Measurements from ENCODE around the gene ACER1. TPM values are rescaled to one million over a fixed set of nuclear protein-coding genes. Genes with fewer than 3 reads are reported as not detected.
"Not testable (repeated sequence)": the region's sequence is repeated elsewhere in the genome, so short reads cannot be mapped to it uniquely, and the experiment has no call there.

ACER1 gene
- polyA plus RNA-seq, 1 donor (not counting 4 experiments of a cell fraction or from before 2014, with no cell fraction given), result 0.38 TPM

DNA sequence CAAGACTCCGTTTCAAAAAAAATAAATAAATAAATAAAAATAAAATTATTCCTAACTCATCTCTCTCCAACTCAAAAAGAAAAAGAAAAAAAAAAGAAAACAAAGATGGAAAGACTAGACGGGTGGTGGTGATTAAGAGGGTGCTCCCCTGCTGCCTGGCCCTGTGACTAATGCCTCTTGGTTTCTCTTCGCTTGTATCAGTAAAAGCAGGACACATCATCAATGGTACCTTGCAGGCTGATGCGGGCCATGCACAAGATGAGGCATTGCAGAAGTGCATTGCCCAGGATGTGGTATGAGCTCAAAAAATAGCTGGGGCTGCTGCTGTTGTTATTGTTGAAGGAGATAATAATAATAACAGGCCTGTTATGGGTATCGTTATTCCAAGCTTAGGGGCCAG lies 14.6 kb downstream of the ACER1 start:
- FAIRE-seq (no peak), DNase-seq (ENCODE audit: low read depth, low spot score) (no peak)
- no peaks in the 10 kb centered on the region for H3K9me3 ChIP-seq (ENCODE audit: control insufficient read depth, low read depth, low read length)
- H3K4me3 ChIP-seq (ENCODE audit: control insufficient read depth in 2 of 3, extremely low read depth in 1 of 3, insufficient read depth in 2 of 3, low read depth in 1 of 3, low read length in 3 of 3), result no peak overlapping the region
- TF ChIP-seq EZH2 (IDR thresholded peaks at IDR 0.05; ENCODE audit: low read length), result no peak
- TF ChIP-seq, protein P1, sequence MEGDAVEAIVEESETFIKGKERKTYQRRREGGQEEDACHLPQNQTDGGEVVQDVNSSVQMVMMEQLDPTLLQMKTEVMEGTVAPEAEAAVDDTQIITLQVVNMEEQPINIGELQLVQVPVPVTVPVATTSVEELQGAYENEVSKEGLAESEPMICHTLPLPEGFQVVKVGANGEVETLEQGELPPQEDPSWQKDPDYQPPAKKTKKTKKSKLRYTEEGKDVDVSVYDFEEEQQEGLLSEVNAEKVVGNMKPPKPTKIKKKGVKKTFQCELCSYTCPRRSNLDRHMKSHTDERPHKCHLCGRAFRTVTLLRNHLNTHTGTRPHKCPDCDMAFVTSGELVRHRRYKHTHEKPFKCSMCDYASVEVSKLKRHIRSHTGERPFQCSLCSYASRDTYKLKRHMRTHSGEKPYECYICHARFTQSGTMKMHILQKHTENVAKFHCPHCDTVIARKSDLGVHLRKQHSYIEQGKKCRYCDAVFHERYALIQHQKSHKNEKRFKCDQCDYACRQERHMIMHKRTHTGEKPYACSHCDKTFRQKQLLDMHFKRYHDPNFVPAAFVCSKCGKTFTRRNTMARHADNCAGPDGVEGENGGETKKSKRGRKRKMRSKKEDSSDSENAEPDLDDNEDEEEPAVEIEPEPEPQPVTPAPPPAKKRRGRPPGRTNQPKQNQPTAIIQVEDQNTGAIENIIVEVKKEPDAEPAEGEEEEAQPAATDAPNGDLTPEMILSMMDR (optimal IDR thresholded peaks at IDR 0.05 in 1 of 3, IDR thresholded peaks at IDR 0.05 in 1 of 3, conservative IDR thresholded peaks at IDR 0.05 in 1 of 3; ENCODE audit: extremely low read depth in 1 of 3, insufficient read depth in 2 of 3, low read length in 3 of 3), result no peak
- no peaks in the 10 kb centered on the region for H4K20me1 ChIP-seq (ENCODE audit: control insufficient read depth, extremely low read depth, insufficient read depth, low read length)
- H3K9ac ChIP-seq (ENCODE audit: control insufficient read depth, extremely low read depth, insufficient read depth, low read length), result no peak overlapping the region
- dilution Hi-C loops (cut with MboI; ENCODE audit: extremely low pct_ligation_motif_present, low sequenced_read_pairs), result no loop called here
- no peak overlapping the region for H3K4me2 ChIP-seq (ENCODE audit: control insufficient read depth, extremely low read depth, insufficient read depth, low read depth, low read length)
- H3K9me1 ChIP-seq (ENCODE audit: control insufficient read depth, extremely low read depth, insufficient read depth, low read length), result no peaks in the 10 kb centered on the region
- H3K4me1 ChIP-seq (ENCODE audit: control insufficient read depth, extremely low read depth, insufficient read depth, low read length), result no peaks in the 10 kb centered on the region
- no peak overlapping the region for H2AFZ ChIP-seq (ENCODE audit: control insufficient read depth, low read length)
- no peak overlapping the region for H3K27ac ChIP-seq (ENCODE audit: control insufficient read depth, insufficient read depth, low read length)
- H3K79me2 ChIP-seq (ENCODE audit: control insufficient read depth, insufficient read depth, low read length), result no peaks in the 10 kb centered on the region
- H3K27me3 ChIP-seq (ENCODE audit: control insufficient read depth, extremely low read depth, insufficient read depth, low read length), result no peaks in the 10 kb centered on the region
- no peaks in the 10 kb centered on the region for H3K36me3 ChIP-seq (ENCODE audit: control insufficient read depth in 2 of 2, extremely low read depth in 1 of 2, insufficient read depth in 2 of 2, low read length in 2 of 2)

GRCh38 chr19:6315646-6316045 lies 17.8 kb downstream of the ACER1 start:
- H3K79me2 ChIP-seq (ENCODE audit: control insufficient read depth, insufficient read depth, low read length); H3K9ac ChIP-seq (ENCODE audit: control insufficient read depth, extremely low read depth, insufficient read depth, low read length); H4K20me1 ChIP-seq (ENCODE audit: control insufficient read depth, extremely low read depth, insufficient read depth, low read length); H2AFZ ChIP-seq (ENCODE audit: control insufficient read depth, low read length); H3K4me1 ChIP-seq (ENCODE audit: control insufficient read depth, extremely low read depth, insufficient read depth, low read length); H3K9me1 ChIP-seq (ENCODE audit: control insufficient read depth, extremely low read depth, insufficient read depth, low read length); DNase-seq (ENCODE audit: low read depth, low spot score); FAIRE-seq; H3K9me3 ChIP-seq (ENCODE audit: control insufficient read depth, low read depth, low read length); H3K4me3 ChIP-seq (ENCODE audit: control insufficient read depth in 2 of 3, extremely low read depth in 1 of 3, insufficient read depth in 2 of 3, low read depth in 1 of 3, low read length in 3 of 3); dilution Hi-C loops (cut with MboI; ENCODE audit: extremely low pct_ligation_motif_present, low sequenced_read_pairs); H3K27ac ChIP-seq (ENCODE audit: control insufficient read depth, insufficient read depth, low read length); H3K4me2 ChIP-seq (ENCODE audit: control insufficient read depth, extremely low read depth, insufficient read depth, low read depth, low read length); H3K27me3 ChIP-seq (ENCODE audit: control insufficient read depth, extremely low read depth, insufficient read depth, low read length); H3K36me3 ChIP-seq (ENCODE audit: control insufficient read depth in 2 of 2, extremely low read depth in 1 of 2, insufficient read depth in 2 of 2, low read length in 2 of 2): not testable (repeated sequence)

- dilution Hi-C loops (cut with MboI; ENCODE audit: extremely low pct_ligation_motif_present, low sequenced_read_pairs), result no loop called here
- H3K4me2 ChIP-seq (ENCODE audit: control insufficient read depth, extremely low read depth, insufficient read depth, low read depth, low read length), result no peak overlapping the region
- DNase-seq (ENCODE audit: low read depth, low spot score) (no peak), FAIRE-seq (no peak)
- no peak for TF ChIP-seq EZH2 (IDR thresholded peaks at IDR 0.05; ENCODE audit: low read length)
- TF ChIP-seq, protein P1 (optimal IDR thresholded peaks at IDR 0.05 in 1 of 3, IDR thresholded peaks at IDR 0.05 in 1 of 3, conservative IDR thresholded peaks at IDR 0.05 in 1 of 3; ENCODE audit: extremely low read depth in 1 of 3, insufficient read depth in 2 of 3, low read length in 3 of 3), result no peak
- no peak overlapping the region for H3K9ac ChIP-seq (ENCODE audit: control insufficient read depth, extremely low read depth, insufficient read depth, low read length)
- no peaks in the 10 kb centered on the region for H3K36me3 ChIP-seq (ENCODE audit: control insufficient read depth in 2 of 2, extremely low read depth in 1 of 2, insufficient read depth in 2 of 2, low read length in 2 of 2)
- no peak overlapping the region for H2AFZ ChIP-seq (ENCODE audit: control insufficient read depth, low read length)
- no peaks in the 10 kb centered on the region for H3K4me1 ChIP-seq (ENCODE audit: control insufficient read depth, extremely low read depth, insufficient read depth, low read length)
- H3K4me3 ChIP-seq (ENCODE audit: control insufficient read depth in 2 of 3, extremely low read depth in 1 of 3, insufficient read depth in 2 of 3, low read depth in 1 of 3, low read length in 3 of 3), result no peak overlapping the region
- no peaks in the 10 kb centered on the region for H3K79me2 ChIP-seq (ENCODE audit: control insufficient read depth, insufficient read depth, low read length)
- no peaks in the 10 kb centered on the region for H3K9me1 ChIP-seq (ENCODE audit: control insufficient read depth, extremely low read depth, insufficient read depth, low read length)
- no peaks in the 10 kb centered on the region for H3K9me3 ChIP-seq (ENCODE audit: control insufficient read depth, low read depth, low read length)
- H3K27ac ChIP-seq (ENCODE audit: control insufficient read depth, insufficient read depth, low read length), result no peak overlapping the region
- H3K27me3 ChIP-seq (ENCODE audit: control insufficient read depth, extremely low read depth, insufficient read depth, low read length), result no peaks in the 10 kb centered on the region
- H4K20me1 ChIP-seq (ENCODE audit: control insufficient read depth, extremely low read depth, insufficient read depth, low read length), result no peaks in the 10 kb centered on the region
Observed at GRCh38 chr19:6313398-6313969, 19.9 kb downstream of the ACER1 start.

All from keratinocyte (primary cell).